Measurements from ENCODE around the gene SYPL2.

The SYPL2 gene

DNA sequence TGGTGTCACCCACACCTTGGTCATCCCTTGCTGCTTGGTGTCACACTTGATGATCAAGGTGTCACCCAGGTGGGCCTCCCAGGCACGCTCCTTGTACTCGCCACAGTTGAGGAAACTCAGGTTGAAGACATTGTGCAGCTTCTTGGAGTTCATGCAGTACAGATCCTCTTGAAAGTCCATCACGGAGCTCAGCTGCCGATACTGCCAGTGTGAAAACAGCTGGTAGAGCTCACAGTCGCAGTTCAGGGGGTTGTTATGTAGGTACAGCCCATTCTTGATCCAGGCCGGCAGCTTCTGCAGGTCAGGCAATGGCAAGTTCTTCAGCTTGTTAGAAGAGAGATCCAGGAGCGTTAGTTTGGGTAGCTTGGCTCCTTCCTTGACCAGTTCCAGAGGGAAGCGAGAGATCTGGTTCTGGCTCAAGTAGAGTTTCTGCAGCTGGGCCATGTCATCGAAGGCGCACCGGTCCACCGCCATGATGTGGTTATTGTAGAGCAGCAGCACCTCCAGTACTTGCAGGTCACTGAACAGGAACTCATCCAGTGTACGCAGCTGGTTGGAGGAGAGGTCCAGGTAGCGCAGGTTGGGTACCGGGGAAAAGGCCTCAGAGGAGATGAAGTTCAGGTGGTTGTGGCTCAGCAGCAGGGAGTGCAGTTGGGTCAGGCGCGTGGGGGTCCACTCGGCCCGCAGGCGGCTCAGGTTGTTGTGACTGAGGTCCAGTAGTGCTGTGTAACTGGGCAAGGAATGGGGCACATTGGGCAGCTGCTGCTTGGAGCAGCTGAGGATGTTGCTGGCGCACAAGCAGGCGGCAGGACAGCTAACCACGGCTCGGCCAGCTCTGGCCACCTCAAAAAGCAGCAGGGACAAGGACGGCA lies 41.9 kb downstream of the SYPL2 start:
- Histone ChIP-seq H3K4me3 (0 out of 2 replicates have a peak overlapping the region, but pooled peaks have one; percentile 81), H3K9ac (no peak overlapping the region)

DNA sequence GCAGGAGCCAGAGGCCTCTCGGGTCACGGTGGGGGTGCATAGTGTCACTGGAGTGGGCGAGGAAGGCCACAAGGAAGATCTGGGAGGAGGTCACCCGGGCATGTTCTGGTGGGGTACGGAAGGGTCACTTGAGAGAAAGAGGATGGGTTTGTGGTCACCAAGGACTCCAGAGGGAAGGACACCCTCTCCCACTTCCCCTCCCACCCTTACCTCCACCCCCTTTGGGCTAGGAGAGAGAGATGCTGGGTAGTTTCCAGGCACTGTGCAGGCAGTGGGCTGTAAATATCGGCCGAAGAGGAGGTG lies 42.5 kb downstream of the SYPL2 start:
- peaks cover 24% of the 10 kb centered on the region for H3K4me1 ChIP-seq
- H3K9me3 ChIP-seq: no peaks in the 10 kb centered on the region
- 0 out of 2 replicates have a peak, but pooled peaks cover 8% of the 10 kb centered on the region for H3K36me3 ChIP-seq
- H3K27ac ChIP-seq: no peak overlapping the region
- H4K20me1 ChIP-seq: no peaks in the 10 kb centered on the region
- no peak for TF ChIP-seq Cebpa-rat (IDR thresholded peaks at IDR 0.05)
- H3K4me3 ChIP-seq: peak overlapping the region; percentile 81
- H3K27me3 ChIP-seq: no peaks in the 10 kb centered on the region
- H3K4me2 ChIP-seq: peak overlapping the region; percentile 94
- peak overlapping the region; percentile 77 for H3K9ac ChIP-seq

More for the DNA sequence above, 41.9 kb downstream of the SYPL2 start:
- Histone ChIP-seq H3K27me3 (no peaks in the 10 kb centered on the region), H3K4me1 (peaks cover 30% of the 10 kb centered on the region), H3K4me2 (peak overlapping the region; percentile 94), H3K9me3 (no peaks in the 10 kb centered on the region), H3K27ac (no peak overlapping the region), H4K20me1 (no peaks in the 10 kb centered on the region), H3K36me3 (0 out of 2 replicates have a peak, but pooled peaks cover 8% of the 10 kb centered on the region)
- no peak for TF ChIP-seq Cebpa-rat (IDR thresholded peaks at IDR 0.05)

DNA sequence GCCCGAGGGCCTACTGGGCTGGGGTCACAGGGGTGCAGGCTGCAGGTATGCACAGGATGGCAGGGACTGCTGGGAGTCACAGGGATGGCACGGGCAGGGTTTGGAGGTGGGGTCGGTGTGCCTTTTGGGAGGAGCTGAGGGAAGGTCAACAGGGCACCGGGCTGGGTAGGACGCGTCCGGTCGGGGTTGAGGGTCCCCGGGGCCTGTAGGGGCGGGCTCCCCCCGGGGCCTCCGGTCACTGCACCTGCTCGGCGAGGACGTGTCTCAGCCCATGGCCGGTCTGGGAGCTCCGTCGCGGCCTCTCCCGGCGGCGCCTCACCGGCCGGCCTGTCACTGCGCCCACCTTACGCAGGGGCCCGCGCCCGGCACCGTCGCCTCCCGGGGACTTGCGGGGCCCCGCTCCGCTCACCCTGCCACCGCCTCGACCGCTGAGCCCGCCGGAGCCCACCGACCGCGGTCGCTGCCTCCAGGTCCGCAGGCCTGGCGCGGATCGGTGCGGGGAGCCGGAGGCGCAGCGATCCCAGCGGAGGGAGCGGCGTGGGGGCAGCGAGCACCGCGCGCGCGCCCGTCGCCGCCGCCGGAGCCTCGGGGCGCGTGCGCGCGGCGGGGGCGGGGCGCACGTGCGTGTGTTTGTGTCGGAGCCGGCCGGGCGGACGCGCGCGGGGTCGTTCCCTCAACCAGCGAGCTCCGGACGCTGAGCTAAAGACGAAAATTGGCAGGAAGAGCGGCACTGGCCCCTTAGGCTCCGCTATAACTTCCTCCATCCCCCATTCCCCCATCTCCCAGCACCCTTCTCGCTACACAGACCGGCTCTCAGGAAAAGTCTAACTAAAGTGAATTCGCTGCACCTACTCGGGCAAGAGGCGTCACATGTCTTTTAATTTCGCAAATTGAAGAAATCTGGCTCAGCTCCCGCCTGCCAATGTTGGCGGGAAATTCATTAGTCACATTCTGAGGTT lies 43.1 kb downstream of the SYPL2 start, which contains the start of gene AMIGO1:
Gene AMIGO1 (minus strand): TSS at position 552 of the 959 bp plus-strand sequence. CDS start 815 bp downstream, outside the sequence.
- peak within 1 kb of the TSS; percentile 77 for H3K9ac ChIP-seq
- peak within 1 kb of the TSS; percentile 94 for H3K4me2 ChIP-seq
- H3K36me3 ChIP-seq: 0 out of 2 replicates have a peak, but pooled peaks cover 8% of the 10 kb centered on the region
- H3K27me3 ChIP-seq: no peaks in the 10 kb centered on the region
- H3K27ac ChIP-seq: peak within 1 kb of the TSS; percentile 69
- no peaks in the 10 kb centered on the region for H3K9me3 ChIP-seq
- no peak for TF ChIP-seq Cebpa-rat (IDR thresholded peaks at IDR 0.05)
- H4K20me1 ChIP-seq: no peaks in the 10 kb centered on the region
- H3K4me1 ChIP-seq: peaks cover 18% of the 10 kb centered on the region
- H3K4me3 ChIP-seq: peak within 1 kb of the TSS; percentile 81

DNA sequence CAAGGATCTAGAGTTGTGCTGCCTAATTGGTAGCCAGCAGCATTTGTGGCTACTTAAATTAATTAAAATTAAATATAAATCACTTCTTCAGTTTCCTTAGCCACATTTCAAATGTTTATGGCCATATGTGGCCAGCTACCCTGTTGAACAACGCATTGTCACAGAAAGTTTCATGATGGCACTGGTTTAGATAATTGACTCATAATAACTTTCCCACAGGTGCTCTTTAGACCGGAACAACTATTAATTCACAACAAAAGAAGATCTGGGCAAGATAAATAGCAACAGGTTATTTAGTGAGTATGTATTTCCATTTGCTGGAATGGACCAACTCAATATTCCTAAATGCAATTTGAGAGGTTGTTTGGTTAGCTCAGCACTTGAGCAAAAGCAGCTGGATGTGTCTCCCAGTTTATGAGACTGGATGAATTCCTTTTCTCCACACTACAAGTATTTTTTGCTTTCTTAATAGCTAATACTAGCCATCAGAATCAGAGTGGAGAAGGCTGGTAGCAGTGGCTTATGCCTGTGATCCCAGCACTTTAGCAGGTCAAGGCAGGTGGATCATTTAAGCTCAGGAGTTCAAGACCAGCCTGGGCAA lies 46.9 kb downstream of the SYPL2 start:
- Histone ChIP-seq H3K27me3 (no peaks in the 10 kb centered on the region), H3K4me2 (no peak overlapping the region), H3K4me1 (peaks cover 17% of the 10 kb centered on the region), H3K9ac (no peak overlapping the region), H3K4me3 (no peak overlapping the region), H3K27ac (no peak overlapping the region), H3K36me3 (no peaks in the 10 kb centered on the region), H4K20me1 (no peaks in the 10 kb centered on the region), H3K9me3 (no peaks in the 10 kb centered on the region)
- TF ChIP-seq Cebpa-rat (IDR thresholded peaks at IDR 0.05): no peak

DNA sequence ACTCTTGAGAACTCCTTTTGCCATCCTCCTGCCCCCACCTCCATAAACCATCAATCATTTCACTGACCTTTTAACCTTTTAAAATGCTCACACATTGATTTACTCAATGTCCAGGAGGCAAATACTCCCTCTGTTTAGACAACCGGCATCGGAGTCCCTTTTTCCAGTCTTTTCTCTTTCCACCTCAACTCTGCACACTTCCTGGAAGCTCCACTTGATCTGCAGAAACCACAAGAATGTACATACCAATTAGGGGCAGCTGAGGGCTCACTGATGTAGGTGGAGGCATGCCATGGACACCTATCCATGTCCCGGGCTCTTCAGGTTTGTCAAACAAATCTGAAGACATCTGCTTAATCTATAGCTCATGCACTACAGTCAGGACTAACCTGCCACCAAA lies 48.5 kb downstream of the SYPL2 start:
- Histone ChIP-seq H3K27ac (no peak overlapping the region), H3K9me3 (no peaks in the 10 kb centered on the region), H3K4me2 (no peak overlapping the region), H3K27me3 (no peaks in the 10 kb centered on the region), H3K4me3 (no peak overlapping the region), H3K36me3 (no peaks in the 10 kb centered on the region), H3K4me1 (peaks cover 7% of the 10 kb centered on the region), H4K20me1 (no peaks in the 10 kb centered on the region), H3K9ac (no peak overlapping the region)
- TF ChIP-seq Cebpa-rat (IDR thresholded peaks at IDR 0.05): no peak

DNA sequence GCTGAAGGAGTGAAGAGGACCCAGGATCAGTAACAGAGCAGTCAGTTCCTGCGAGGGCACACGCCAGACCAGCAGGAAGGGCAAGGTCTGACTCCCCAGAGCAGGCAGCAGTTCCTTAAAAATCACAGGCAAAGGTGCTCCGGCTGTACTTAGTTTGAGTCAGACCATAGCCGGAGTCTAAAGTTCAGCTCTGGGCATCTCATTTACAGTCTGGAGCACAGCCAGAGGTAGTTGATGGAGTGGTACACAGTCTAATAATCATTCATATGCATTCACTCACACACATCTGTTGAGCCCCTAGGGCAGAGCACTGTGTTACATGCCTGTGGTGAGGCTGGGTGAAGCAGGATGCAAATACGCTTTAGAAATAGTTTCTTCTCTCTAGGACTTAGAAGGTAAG lies 50.5 kb downstream of the SYPL2 start:
- no peak overlapping the region for H3K4me3 ChIP-seq
- TF ChIP-seq Cebpa-rat (IDR thresholded peaks at IDR 0.05): no peak
- no peaks in the 10 kb centered on the region for H3K27me3 ChIP-seq
- no peak overlapping the region for H3K27ac ChIP-seq
- no peaks in the 10 kb centered on the region for H3K36me3 ChIP-seq
- no peaks in the 10 kb centered on the region for H3K4me1 ChIP-seq
- no peak overlapping the region for H3K4me2 ChIP-seq
- H3K9ac ChIP-seq: no peak overlapping the region
- H3K9me3 ChIP-seq: no peaks in the 10 kb centered on the region
- no peaks in the 10 kb centered on the region for H4K20me1 ChIP-seq

DNA sequence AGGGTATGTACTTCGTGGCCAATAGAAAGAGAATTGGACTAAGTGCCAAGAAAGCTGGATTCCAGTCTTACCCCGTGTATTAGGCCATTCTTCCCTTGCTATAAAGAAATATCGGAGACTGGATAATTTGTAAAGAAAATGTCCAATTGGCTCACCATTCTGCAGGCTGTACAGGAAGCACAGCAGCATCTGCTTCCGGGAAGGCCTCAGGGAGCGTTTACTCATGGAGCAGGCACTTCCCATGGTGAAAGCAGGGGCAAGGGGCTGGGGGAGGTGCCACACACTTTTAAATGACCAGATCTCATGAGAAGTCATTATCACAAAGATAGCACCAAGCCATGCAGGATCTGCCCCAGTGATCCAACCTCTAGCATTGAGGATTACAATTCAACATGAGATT lies 51.0 kb downstream of the SYPL2 start:
- no peak overlapping the region for H3K4me2 ChIP-seq

DNA sequence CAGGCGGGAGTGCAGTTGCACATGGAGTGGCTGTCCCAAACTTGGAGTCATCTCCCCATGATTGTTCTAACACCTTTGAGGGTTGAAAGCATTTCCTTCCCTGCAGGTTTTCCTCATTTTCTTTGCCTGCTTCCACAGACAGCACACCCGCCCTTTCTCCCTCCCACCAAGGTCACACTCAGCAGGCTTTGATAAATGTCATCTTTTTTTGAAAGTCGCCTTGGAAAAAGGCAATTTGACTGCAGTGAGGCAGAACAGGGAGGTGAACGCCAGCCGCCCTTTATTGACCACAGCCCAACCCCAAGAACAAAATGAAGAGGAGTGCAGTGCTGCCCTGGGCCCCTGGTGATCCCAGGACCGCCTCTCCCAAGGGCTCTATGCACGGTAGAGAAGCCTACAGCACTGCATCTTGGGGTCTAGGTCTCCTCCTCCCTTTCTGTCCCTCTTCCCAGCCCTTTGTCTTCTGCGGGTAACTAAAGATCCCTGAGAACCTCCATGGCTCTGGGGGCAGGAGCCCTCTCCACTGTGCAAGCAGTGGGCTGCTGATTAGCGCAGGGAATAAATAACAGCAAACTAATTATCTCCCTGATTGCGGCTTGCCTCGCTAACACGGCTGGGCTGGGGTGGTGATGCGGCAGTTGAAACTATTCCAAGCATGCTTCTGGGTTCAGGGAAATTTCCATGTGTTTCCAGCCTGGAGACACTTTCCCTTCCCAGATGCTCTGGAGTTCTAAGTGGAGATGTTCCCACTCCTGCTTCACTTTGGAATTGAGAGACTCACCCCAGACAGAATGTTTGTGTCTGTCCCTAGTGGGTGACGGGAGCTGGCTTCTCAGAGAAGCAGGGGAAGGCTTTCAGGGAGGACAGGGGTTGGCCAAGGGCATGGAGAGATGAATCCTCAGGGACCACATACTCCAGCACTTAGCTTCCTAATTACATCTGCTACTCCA lies 54.9 kb downstream of the SYPL2 start:
- Histone ChIP-seq H3K9ac (no peak overlapping the region), H3K4me3 (no peak overlapping the region), H3K9me3 (no peaks in the 10 kb centered on the region), H3K4me1 (no peaks in the 10 kb centered on the region), H3K4me2 (no peak overlapping the region), H3K27me3 (no peaks in the 10 kb centered on the region), H3K36me3 (no peaks in the 10 kb centered on the region), H3K27ac (no peak overlapping the region), H4K20me1 (no peaks in the 10 kb centered on the region)
- no peak for TF ChIP-seq Cebpa-rat (IDR thresholded peaks at IDR 0.05)

More for the DNA sequence above, 51.0 kb downstream of the SYPL2 start:
- no peaks in the 10 kb centered on the region for H3K36me3 ChIP-seq
- no peak overlapping the region for H3K27ac ChIP-seq
- no peak overlapping the region for H3K9ac ChIP-seq
- no peaks in the 10 kb centered on the region for H3K4me1 ChIP-seq
- TF ChIP-seq Cebpa-rat (IDR thresholded peaks at IDR 0.05): no peak
- H3K27me3 ChIP-seq: no peaks in the 10 kb centered on the region
- no peak overlapping the region for H3K4me3 ChIP-seq
- H3K9me3 ChIP-seq: no peaks in the 10 kb centered on the region
- no peaks in the 10 kb centered on the region for H4K20me1 ChIP-seq

All from BLaER1 (cell line).